Measurements from ENCODE around the gene MAN1B1. TPM values are rescaled to one million over a fixed set of nuclear protein-coding genes. Genes with fewer than 3 reads are reported as not detected.
A peak's percentile ranks its signal among the peaks of the same experiment; 100 is the strongest.

Gene MAN1B1
- polyA plus RNA-seq, 2 of the 4 experiments (the other 2 are of a cell fraction): 31.7 to 48.6 TPM

DNA sequence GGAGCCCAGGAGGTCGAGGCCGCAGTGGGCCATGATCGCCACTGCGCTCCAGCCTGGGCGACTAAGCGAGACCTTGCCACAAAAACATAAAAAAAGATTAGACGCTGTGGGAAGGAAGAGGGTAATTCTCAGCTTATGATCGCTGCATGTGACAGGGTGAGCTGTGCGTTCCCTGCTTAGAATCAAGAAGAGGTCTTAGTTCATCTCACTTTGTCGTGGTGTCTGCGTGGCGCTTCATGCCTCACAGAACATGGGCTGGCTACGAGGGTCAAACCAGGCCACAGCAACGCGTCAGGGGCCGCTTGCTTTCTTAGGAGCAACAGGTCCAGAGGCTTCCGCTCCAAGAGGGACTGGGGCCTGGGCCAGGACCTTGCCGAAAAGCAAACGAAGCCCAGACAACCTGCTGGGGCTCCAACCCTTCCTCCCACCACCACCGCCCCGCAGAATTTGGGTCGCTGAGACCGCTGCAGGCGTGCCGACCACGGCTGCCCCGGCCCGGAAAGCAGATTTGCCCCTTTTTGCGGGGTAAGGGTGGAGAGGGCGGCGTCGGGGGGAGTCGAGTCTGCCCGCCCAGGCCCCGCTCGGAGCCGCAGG lies 42.2 kb downstream of the MAN1B1 start:
- no peaks in the 10 kb centered on the region for H3K9me3 ChIP-seq
- WGBS (ENCODE audit: missing lambda C conversion rate): 19% methylated on average over 19 of the region's 37 CpGs
- CTCF ChIA-PET: interaction anchor here (0.9 to 3.4 kb wide), 16 partner anchors 9 to 109 kb away, joined by 3 to 16 read pairs (median 4); partner anchors contain the start of genes ANAPC2 and SSNA1
- peak overlapping the region; percentile 100 for H3K4me2 ChIP-seq
- TF ChIP-seq, protein P1, sequence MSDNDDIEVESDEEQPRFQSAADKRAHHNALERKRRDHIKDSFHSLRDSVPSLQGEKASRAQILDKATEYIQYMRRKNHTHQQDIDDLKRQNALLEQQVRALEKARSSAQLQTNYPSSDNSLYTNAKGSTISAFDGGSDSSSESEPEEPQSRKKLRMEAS (IDR thresholded peaks at IDR 0.05): 0 out of 2 replicates have a peak, but pooled peaks have one; percentile 51
- TF ChIP-seq, protein P2, sequence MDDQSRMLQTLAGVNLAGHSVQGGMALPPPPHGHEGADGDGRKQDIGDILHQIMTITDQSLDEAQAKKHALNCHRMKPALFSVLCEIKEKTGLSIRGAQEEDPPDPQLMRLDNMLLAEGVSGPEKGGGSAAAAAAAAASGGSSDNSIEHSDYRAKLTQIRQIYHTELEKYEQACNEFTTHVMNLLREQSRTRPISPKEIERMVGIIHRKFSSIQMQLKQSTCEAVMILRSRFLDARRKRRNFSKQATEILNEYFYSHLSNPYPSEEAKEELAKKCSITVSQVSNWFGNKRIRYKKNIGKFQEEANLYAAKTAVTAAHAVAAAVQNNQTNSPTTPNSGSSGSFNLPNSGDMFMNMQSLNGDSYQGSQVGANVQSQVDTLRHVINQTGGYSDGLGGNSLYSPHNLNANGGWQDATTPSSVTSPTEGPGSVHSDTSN (IDR thresholded peaks at IDR 0.05): 0 out of 2 replicates have a peak, but pooled peaks have one; percentile 30
- TF ChIP-seq CBX2 (IDR thresholded peaks at IDR 0.05; ENCODE audit: borderline replicate concordance, low read depth): no peak
- POLR2A ChIA-PET: interaction anchor here (0.7 to 2.2 kb wide), 21 partner anchors 10 to 127 kb away, joined by 3 to 23 read pairs (median 5); partner anchors contain the start of genes ANAPC2, GRIN1, LRRC26 and MAN1B1
- ATAC-seq: peak; percentile 12 to 13; a peak in 4 of 6 replicates
- H3K4me3 ChIP-seq: peak overlapping the region; percentile 94
- DNase-seq (ENCODE audit: low read depth in 1 of 2, low spot score in 1 of 2): peak in 1 of 2 experiments; percentile 51
- H3K4me1 ChIP-seq: peaks cover 17% of the 10 kb centered on the region
- peak overlapping the region; percentile 98 for H3K27ac ChIP-seq
- no peak for FAIRE-seq

GRCh38 chr9:137129456-137130175 lies 42.8 kb downstream of the MAN1B1 start:
- H3K4me1 ChIP-seq: peaks cover 17% of the 10 kb centered on the region
- H3K9me3 ChIP-seq: no peaks in the 10 kb centered on the region
- peak; percentile 59 to 82; a peak in 4 of 5 replicates for TF ChIP-seq JUN (IDR thresholded peaks at IDR 0.05)
- 0 out of 2 replicates have a peak, but pooled peaks have one; percentile 22 for TF ChIP-seq MYC (IDR thresholded peaks at IDR 0.05; ENCODE audit: borderline replicate concordance, low read length)
- TF ChIP-seq KDM5A (IDR thresholded peaks at IDR 0.05): peak; percentile 41; the same call in 1 of the 2 replicates
- TF ChIP-seq RARB (CRISPR knock-in tag; IDR thresholded peaks at IDR 0.05): no peak
- peak; percentile 73; the same call in 1 of the 3 replicates for TF ChIP-seq BCL3 (IDR thresholded peaks at IDR 0.05)
- no peak for TF ChIP-seq BHLHE40 (IDR thresholded peaks at IDR 0.05; ENCODE audit: low read depth, low read length)
- TF ChIP-seq, protein P1 (IDR thresholded peaks at IDR 0.05): peak; percentile 82
- peak; percentile 76; the same call in 1 of the 2 replicates for TF ChIP-seq PHF8 (IDR thresholded peaks at IDR 0.05; ENCODE audit: borderline replicate concordance, low read depth)
- TF ChIP-seq RNF2 (IDR thresholded peaks at IDR 0.05; ENCODE audit: borderline replicate concordance, low read depth): no peak
- peak; percentile 85 for TF ChIP-seq POLR2A (IDR thresholded peaks at IDR 0.05; ENCODE audit: low read length)
- TF ChIP-seq E2F6 (IDR thresholded peaks at IDR 0.05; ENCODE audit: borderline replicate concordance, low read depth): 0 out of 2 replicates have a peak, but pooled peaks have one; percentile 32
- TF ChIP-seq RFX5 (IDR thresholded peaks at IDR 0.05): no peak
- TF ChIP-seq, protein P3, sequence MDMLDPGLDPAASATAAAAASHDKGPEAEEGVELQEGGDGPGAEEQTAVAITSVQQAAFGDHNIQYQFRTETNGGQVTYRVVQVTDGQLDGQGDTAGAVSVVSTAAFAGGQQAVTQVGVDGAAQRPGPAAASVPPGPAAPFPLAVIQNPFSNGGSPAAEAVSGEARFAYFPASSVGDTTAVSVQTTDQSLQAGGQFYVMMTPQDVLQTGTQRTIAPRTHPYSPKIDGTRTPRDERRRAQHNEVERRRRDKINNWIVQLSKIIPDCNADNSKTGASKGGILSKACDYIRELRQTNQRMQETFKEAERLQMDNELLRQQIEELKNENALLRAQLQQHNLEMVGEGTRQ (IDR thresholded peaks at IDR 0.05): no peak
- no peak for TF ChIP-seq HOXB5 (CRISPR knock-in tag; IDR thresholded peaks at IDR 0.05)
- DNase-seq (ENCODE audit: low read depth in 1 of 2, low spot score in 1 of 2) (peak; percentile 93 to 95), FAIRE-seq (no peak), ATAC-seq (peak; percentile 95 to 96)
- H3K4me3 ChIP-seq: peak overlapping the region; percentile 94
- 0% methylated on average over 13 of the region's 86 CpGs for WGBS (ENCODE audit: missing lambda C conversion rate)
- ChIA-PET CTCF (interaction anchor here (0.6 to 3.4 kb wide), 18 partner anchors 9 to 108 kb away, joined by 3 to 16 read pairs (median 4); partner anchors contain the start of genes ANAPC2, RNF224 and SSNA1), POLR2A (interaction anchor here (0.7 to 2.2 kb wide), 21 partner anchors 9 to 127 kb away, joined by 3 to 23 read pairs (median 5); partner anchors contain the start of genes ANAPC2, GRIN1, LRRC26 and MAN1B1)
- peak overlapping the region; percentile 98 for H3K27ac ChIP-seq
- peak overlapping the region; percentile 100 for H3K4me2 ChIP-seq
